GM21360 (cell line): ENCODE data around the gene PKN3.

Experiments used
- ATAC-seq: cut with Tn5 transposase; IDR thresholded peaks from one replicate; pipeline ENCODE4 v1.9.1; 2021; ENCODE audit warnings: mild to moderate bottlenecking, moderate library complexity; ENCODE audit not compliant: unreplicated experiment

PKN3 gene

DNA sequence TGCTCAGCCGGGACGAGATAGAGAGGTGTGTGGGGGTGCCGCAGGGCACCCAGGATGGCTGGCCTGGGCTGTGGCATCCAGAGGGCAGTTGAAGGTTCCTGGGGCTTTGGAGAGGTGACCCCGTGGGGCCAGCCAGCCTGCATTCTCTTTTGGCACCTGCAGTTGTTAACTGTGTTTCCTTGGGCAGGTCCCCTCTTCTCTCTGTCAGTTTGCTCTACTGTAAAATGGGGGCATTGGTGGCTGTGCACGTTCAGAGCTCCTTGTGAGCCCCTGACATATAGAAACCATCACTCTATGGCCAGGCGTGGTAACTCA is 13.1 kb downstream of the PKN3 start:
- ATAC-seq, result no peak

DNA sequence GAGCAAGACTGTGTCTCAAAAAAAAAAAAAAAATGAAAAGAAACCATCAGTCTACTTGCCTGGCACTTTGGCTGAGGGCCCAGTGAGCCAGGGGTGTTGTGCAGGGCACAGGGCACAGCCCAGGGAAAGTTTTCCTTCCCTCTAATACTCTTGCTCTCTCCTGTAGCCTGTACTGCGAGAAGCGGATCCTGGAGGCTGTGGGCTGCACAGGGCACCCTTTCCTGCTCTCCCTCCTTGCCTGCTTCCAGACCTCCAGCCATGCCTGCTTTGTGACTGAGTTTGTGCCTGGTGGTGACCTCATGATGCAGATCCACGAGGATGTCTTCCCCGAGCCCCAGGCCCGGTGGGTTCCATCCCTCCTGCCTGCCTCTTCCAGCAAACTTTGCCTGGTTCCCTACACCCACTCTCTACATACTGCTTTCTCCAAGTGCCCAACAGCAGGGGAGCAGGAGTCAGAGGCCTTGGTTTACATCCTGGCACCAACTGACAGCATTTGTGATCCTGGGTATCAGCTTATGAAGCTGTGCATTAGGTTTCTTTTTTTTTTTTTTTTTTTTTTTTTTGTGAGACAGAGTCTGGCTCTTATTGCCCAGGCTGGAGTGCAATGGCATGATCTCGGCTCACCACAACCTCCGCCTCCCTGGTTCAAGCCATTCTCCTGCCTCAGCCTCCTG is 14.4 kb downstream of the PKN3 start:
- no peak for ATAC-seq

DNA sequence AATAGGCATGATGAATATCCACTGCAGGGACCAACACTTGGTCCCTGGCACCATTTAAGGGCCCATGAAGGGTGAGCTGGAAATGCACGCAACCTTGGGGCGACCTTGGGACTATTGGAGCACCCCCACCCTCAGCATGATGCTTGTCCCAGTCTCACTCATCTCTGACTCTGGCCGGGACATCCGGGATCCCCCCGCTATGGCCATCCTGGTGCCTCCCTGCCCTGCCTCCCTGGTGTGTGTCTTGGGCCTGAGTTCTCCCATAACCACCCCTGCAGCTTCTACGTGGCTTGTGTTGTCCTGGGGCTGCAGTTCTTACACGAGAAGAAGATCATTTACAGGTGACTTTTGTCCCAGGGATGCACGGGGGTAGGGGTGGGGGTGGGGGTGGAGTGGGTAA is 15.7 kb downstream of the PKN3 start:
- ATAC-seq, result no peak

DNA sequence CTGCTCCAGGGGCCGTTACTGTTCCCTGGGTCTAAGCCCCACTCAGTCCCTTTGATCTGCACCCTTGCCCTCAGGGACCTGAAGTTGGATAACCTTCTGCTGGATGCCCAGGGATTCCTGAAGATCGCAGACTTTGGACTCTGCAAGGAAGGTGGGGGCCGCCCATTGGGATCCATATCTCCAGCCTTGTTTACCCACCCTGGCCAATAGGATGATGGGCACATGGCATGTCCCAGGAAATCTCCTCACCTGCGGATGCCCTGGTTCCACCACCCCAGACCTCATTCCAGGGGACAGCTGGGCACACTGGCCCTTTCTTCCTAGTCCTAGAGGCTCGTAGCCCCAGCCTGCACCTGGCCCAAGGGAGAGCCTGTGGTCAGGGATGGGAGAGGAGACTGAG is 16.2 kb downstream of the PKN3 start:
- no peak for ATAC-seq

DNA sequence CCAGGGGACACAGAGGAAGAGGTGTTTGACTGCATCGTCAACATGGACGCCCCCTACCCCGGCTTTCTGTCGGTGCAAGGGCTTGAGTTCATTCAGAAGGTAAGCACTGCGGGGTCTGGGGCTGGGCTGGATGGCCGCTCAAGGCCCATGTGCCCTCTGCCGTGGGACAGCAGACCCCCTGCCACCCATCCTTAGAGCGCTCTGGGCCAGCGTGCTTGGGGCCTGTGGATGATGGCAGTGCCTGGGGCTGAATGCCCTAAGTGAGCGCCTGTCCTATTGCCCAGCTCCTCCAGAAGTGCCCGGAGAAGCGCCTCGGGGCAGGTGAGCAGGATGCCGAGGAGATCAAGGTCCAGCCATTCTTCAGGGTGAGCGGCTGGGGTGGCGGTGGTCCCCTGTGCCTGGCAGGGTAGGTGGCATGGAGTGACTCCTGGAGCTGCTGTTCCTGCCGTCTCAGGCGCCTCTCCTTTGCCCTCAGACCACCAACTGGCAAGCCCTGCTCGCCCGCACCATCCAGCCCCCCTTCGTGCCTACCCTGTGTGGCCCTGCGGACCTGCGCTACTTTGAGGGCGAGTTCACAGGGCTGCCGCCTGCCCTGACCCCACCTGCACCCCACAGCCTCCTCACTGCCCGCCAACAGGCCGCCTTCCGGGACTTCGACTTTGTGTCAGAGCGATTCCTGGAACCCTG is 17.8 kb downstream of the PKN3 start:
- no peak for ATAC-seq

DNA sequence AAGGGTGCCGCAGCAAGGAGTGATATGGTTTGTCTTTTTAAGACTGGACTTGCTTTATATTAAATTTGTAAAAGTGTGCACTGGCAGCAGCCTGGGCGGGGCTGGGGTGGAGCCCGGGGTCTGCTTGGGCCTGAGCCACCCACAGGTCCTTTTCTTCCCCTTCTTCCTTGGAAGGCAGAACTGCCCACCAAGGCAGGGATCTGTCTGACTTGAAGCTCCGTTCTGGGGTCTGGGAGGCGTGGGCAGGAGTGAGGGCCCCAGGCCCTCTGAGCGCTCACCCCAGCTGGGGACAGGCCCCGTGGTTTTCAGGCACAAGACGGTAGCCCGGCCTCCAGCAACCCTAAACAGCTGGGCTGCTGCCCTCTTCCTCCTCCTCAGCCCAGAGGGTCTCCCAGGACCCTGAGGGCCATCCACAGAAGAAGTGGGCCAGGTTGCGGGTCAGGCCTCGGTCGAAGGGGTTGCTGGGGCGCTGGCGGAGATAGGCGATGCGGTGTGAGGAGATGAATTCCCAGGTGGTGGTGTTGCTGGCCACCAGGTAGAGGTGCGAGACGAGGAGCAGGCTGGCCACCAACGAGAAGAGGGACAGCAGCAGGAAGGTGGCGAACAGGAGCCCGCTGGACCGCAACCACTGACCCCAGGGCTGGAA is 18.7 kb downstream of the PKN3 start:
- ATAC-seq, result no peak

DNA sequence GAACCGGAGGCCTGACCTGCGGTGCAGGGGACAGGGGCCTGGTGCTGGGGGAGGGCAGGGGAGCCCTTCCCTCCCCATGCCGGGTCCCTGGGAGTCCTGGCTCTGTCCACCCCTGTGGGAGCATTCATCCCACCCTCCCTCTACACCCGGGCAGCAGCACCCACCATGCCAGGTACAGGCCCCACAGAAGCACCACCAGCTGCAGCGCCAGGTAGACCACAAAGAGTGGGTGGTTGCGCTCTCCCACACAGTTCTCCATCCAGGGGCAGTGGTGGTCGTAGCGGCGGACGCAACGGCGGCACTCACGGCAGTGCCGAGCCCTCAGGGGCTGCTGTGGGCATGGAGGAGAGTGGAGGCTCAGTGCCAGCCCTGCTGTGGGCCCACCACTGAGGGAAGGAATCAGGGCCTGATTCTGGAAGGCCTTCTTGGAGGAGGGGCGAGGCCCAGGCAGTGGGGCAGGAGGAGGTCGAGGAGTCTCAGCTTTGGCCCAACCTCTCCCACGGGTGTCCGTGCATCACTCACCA is 19.2 kb downstream of the PKN3 start:
- ATAC-seq, result no peak

DNA sequence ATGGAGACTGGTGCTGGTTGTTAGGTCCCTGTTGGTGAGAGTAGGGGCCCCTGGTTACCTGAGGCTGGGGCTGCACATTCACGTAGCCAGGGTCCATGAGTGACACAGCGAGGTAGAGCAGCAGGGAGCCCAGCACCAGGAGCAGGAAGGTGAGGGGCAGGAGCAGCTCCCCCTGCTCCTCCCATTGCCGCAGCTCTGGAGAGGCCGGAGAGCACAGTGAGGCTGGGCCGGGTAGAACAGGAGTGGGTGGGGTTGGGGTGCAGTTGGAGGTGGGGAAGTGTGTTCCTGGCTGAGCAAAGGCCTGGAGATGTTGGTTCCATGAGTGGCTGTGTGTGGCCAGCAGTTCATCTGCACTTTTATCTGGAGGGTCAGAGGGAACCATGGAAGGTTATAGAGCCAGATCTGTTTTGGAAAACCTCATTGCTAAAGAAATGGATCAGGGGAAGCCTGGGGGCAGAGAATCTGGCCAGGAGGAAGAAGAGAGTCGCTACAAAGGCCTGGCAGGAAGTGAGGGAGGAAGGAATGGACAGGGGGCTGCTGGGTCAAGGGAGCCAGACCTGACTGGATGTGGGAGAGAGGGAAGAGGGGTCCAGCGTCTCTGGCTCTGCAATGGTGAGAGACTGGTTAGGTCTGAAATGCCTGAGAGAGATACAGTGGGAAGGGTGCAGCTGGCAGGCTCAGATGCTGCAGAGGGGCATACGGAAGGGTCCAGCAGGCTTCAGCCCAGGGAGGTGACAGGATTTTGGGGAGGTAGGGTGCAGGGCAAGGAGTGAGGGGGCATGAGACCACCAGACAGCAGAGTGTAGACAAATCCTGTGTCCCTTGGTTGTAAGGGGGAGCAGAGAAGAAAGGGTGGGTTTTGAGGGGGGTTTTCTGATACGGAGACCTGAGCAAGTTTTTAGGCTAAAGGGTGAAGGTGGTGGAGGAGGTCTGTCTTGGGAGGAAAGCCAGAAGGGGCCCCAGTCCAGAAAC is 20.4 kb downstream of the PKN3 start:
- ATAC-seq, result no peak

DNA sequence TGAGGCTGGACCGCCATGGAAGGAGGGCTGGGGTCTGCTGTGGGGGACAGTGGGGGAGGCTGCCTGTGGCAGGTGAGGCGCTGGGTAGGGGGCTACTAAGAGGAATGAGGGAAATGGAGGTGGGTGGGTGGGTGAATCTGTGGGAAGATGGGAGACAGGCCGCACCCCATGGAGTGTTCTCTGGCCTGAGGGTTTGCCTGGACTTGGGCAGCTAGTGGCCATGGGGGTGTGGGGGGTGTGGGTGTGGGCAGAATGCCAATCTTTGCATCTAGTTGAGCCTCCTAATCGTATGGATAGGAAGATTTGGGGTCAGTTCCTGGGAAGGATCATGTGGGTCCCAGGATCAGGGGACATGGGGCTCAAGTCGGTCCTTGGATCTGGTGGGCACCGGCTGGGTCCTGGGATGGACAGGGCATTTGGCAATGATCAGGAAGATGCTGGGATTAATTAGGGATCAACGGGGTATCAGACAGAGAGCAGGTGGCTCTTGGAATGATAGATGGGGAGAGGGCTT is 21.1 kb downstream of the PKN3 start:
- ATAC-seq, result no peak

DNA sequence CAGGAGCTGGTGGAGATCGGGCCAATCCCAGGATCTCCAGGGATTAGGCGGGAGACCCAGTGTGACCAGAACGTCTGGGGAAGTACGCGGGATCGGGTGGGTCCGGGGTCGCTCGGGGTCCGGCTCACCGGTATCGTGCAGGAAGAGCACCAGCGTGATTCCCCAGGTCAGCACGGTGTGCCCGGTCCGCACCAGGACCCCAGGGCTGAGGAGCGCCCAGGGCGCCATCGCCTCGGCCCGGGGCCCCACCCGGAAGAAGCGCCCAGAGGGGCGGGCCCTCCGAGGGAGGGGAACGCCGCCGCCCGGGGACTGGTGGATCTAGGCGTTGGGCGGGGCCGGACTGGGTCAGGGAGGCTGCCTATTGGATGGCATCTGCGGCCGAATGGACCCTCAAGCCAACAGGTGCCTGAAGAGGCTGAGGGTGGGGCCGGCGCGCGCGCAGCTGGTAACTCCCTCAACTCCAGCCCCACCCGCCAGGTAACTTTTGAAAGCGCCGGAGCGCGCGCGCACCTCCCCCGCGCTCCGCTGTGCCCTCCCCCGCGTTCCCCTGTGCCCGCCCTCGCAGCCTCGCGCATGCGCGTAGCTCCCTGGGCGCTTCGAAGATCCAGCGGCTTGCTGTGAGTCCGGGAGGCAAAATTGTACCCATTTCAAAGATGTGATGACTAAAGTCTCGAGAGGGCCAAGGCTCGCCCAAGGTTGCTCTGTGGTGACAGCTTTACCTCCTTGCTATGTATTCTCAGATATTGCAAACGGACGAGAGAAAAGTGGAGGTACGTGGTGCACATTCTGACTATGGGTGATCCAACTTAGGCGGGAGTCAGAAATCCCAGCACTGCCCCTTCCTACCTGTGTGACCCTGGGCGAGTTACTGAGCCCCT is 21.8 kb downstream of the PKN3 start, which contains the start of gene ZDHHC12:
ZDHHC12 (minus strand) TSS at position 262 of the 878 bp plus-strand sequence; CDS start at position 228, 34 bp downstream.
- ATAC-seq, result peak; percentile 93

DNA sequence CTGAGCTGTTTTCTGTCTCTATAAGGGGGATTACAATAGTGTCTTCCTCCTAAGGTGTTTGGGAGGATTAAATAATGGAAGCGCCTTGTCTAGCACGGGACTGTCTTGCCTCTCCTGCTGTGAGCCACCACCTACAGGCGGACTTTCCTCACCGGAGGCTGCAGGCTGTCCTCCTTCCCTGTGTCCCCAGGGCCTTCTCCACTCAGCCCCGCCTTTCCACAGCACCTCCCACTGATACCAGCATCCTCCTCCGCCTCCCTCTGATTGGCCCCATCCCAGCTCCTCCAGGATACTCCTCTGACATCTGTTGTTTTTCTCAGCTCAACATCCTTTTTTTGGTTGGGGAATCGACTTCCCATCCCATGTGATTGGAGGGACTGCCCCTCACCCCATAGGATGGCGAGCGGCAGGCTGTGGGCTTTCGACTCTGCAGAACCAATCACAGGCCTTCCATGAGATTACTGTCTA is 22.5 kb downstream of the PKN3 start:
- peak; percentile 14 for ATAC-seq

DNA sequence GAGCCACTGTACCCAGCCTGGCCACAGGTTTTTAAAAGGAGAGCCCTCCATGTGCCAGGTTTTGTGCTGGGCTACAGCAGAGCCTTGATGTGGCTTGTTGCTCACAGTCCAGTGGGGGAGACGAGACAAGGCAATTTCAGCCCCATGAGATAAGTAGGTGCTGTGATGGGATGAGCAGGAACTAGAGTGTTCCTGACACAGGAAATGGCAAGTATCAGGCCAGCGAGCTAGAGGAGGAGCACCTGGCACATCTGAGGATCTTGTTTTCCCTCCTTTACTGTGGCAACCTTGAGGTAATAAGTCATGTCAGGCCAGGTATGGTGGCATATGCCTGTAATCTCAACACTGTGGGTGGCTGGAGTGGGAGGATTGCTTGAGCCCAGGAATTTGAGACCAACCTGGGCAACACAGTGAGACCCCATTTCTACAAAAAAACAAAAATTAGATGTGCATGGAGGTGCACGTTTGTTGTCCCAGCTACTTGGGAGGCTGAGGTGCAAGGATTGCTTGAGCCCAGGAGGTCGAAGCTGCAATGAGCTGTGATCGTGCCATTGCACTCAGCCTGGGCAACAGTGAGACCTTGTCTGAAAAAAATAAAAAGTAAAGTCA is 25.4 kb downstream of the PKN3 start:
- no peak for ATAC-seq

DNA sequence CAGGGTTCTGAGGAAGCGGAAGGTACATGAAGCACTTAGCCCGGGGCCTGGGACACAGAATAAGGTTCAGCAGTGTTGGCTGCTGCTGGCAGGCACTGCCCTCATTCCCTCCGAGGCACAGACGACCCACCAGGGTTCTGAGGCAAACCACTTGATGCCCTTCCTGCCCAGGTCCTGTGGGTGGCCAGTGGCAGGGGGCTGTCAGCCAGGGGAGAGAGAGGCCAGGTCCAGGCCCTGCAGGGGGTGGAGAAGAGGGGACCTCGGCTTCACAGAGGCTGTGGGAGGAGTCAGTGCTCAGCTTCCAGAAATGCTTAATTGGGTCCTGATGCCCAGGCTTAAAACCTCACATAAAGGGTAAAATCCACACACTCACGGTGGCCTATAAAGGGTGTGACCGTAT is 26.0 kb downstream of the PKN3 start:
- ATAC-seq, result no peak

DNA sequence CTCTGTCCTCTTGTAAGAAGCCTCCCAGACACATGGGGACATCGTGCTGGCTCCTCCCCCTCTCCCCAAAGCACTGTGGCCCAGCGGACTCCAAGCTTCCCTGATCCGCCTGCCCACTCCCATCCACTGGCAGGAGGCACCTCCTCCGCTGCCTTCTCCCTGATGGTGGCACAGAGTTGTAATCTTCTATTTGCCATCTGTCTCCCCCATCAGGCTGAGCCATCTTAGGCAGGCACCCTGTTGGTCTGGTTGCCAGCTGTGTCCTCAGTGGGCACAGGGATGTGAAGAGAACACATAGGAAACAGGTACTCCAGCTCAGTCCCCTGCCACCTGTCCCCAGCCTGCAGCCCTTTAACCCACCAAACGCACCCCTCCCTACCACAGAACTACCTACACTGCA is 27.0 kb downstream of the PKN3 start:
- no peak for ATAC-seq

DNA sequence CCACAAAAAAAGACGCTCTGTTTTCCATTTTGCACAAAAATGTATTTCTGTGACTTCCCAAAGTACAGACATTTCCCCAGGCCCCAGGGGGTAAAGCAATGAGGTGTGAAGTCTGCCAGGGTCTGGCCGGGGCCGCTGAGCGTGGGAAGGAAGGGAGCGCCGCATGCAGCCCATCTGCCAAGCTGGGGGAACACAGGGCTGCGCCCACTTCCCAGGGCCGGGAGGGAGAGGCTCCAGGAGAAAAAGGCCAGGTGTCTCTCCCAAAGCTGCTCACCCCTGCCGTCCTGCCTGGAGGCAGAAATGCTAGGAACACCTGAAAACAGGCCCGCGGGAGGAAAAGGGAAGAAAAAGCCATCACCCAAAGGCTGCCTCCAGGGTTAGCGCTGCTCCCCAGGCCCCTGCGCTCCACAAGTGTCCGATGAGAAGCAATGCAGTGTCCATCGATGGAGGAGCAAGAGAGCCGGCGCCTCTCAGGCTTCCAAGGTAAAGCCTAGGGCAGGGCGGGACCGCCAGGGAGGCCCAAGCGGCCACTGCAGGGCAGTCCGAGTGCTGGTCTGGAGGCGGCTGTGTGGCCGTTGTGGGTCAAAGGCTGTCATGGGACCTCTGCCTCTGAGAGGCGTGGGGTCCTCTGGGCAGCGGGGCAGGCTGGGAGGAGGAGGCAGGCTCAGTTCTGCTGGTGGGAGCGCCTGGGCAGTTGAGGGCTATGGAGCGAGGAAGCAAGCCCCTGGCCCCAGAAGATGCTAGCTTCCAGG is 27.6 kb downstream of the PKN3 start:
- ATAC-seq, result no peak

DNA sequence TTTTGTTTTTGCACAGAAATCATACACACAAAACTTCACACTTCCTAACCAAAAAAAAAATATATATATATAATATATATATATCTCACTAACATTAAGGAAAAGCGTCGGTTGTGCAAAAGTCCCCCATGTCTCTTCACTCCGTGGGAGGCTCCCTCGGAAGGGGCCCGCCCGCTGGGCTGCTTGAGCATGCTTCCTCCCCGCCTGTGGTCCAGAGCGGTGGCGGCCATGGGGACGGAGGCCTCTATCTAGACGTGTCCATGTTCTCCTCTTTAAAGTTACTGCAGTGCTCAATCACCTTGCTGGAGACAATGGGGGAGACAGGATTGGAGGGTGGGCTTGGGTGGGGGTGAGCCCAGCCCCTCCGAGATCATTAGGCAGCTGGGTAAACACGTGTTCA is 28.8 kb downstream of the PKN3 start:
- no peak for ATAC-seq

DNA sequence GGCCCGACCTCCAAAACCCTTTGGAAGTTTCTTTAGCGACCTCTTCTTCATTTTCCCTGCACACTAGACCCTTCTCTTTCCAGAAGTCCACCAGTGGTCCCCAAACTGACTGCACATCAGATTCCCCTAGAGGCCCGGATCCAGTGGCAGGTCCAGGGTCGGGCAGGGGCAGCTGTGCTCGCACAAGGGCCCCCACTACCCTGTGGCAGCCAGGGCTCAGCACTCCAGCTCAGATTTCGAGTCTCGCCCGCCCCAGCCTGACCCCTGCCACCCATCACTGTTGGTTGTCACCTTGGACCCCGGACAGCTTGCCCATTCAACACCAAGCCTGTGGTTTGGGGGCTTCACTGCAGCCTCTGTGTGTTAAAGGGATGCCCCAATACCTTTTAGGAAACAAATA is 29.4 kb downstream of the PKN3 start:
- ATAC-seq, result no peak

DNA sequence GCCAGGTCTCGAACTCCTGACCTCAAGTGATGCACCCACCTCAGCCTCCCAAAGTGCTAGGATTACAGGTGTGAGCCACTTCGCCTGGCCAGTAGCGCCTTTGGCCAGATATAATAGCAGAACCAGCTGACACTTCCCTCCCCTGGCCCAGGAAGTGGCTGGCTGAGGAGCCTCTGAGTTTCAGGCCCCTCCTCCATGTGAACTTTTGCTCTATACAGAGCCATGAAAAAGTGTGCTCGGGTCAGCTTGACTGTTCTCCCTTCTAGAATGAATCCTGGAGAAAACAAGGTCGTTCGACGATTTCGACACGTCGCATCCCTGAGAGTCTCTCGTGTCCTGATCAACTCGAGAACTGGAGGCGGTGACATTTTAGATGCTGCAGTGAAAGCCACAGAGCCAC is 30.3 kb downstream of the PKN3 start:
- no peak for ATAC-seq

DNA sequence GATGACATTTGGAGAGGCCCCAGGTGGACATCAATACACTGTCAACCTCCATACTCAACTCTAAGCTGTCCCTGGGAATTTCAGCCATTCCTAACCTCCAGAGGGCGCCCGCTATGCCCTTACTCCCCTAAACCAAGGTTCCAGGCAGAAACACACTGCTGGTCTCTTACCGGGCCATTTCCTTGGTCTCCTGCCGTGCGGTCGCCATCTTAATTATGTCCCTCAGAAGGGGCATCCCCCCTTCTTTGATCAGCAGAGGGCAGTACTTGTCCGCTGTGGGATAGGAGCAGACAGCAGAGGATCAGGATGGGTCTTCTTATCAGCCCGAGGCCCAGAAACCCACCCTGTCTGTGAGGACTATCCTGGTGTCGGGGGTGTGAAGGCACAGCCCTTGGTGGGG is 31.0 kb downstream of the PKN3 start:
- no peak for ATAC-seq
